SK-N-SH treated with all-trans-retinoic acid at 6 μM for 48 hours (cell line): Measurements from ENCODE around the gene CDC20.

Source experiments
- ARNTL ChIP-seq: fragments of 450-650 bp; formaldehyde crosslinking; IDR thresholded peaks from 2 replicates; pipeline ENCODE4 v1.5.0; 2020; ENCODE audit warnings: low read depth, mild to moderate bottlenecking, moderate library complexity, borderline replicate concordance
- RARB ChIP-seq: fragments of 250-450 bp; sonication (Bioruptor Pico); IDR thresholded peaks from 2 replicates; pipeline ENCODE4 v1.8.0; 2021; ENCODE audit warnings: mild to moderate bottlenecking, moderate library complexity
- TF ChIP-seq, protein P1 (sequence below): fragments of 250-450 bp; sonication (Bioruptor Pico); IDR thresholded peaks from 2 replicates; pipeline ENCODE4 v1.5.1; 2020; ENCODE audit warnings: low read depth, mild to moderate bottlenecking, moderate library complexity
- TF ChIP-seq, protein P2 (sequence below): fragments of 250-450 bp; sonication (Bioruptor Pico); IDR thresholded peaks from 2 replicates; pipeline ENCODE4 v1.8.0; 2020; ENCODE audit warnings: mild to moderate bottlenecking, moderate library complexity, borderline replicate concordance

DNA sequence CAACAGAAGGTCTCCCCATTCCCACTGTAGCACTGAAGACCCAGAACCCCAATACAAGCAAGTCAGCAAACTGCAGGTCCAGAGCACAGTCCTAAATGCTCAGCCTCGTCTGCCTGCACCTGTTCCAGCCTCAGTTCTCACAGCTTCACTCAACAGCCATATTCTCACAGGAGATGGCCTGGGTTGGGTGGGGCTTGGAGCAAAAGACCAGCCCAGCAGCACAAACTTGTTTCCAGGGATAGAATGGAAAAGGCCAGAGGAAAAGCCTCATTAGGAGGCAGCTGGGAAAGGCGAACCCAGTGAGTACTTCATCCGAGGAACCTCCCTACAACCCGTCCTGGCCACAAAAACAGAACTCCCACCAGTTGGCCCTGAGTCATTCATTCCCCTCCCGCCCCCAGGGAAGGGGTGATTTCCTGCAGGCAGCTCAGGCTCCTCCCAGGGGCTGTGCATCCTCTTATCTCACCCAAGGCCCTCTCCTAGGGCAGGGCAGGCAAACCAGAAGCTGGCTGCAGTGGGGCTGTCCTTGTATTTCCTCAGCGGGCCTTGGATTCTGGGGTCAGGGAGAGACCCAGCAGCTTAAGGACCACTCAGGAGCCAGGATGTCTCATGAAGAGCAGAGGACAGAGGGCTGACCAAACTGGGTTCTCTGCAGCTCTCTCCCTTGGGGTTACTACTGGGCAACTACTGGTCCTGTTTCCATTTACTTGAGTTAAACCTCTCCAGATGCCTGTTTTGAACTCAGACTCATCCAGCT, 28.6 kb upstream of the CDC20 start:
- TF ChIP-seq RARB (CRISPR knock-in tag): no peak
- TF ChIP-seq, protein P1, sequence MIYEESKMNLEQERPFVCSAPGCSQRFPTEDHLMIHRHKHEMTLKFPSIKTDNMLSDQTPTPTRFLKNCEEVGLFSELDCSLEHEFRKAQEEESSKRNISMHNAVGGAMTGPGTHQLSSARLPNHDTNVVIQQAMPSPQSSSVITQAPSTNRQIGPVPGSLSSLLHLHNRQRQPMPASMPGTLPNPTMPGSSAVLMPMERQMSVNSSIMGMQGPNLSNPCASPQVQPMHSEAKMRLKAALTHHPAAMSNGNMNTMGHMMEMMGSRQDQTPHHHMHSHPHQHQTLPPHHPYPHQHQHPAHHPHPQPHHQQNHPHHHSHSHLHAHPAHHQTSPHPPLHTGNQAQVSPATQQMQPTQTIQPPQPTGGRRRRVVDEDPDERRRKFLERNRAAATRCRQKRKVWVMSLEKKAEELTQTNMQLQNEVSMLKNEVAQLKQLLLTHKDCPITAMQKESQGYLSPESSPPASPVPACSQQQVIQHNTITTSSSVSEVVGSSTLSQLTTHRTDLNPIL (CRISPR knock-in tag): no peak
- no peak for TF ChIP-seq ARNTL (CRISPR knock-in tag)
- TF ChIP-seq, protein P2, sequence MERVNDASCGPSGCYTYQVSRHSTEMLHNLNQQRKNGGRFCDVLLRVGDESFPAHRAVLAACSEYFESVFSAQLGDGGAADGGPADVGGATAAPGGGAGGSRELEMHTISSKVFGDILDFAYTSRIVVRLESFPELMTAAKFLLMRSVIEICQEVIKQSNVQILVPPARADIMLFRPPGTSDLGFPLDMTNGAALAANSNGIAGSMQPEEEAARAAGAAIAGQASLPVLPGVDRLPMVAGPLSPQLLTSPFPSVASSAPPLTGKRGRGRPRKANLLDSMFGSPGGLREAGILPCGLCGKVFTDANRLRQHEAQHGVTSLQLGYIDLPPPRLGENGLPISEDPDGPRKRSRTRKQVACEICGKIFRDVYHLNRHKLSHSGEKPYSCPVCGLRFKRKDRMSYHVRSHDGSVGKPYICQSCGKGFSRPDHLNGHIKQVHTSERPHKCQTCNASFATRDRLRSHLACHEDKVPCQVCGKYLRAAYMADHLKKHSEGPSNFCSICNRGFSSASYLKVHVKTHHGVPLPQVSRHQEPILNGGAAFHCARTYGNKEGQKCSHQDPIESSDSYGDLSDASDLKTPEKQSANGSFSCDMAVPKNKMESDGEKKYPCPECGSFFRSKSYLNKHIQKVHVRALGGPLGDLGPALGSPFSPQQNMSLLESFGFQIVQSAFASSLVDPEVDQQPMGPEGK: no peak
